ENCODE data around the gene ISG15. TPM values are rescaled to one million over a fixed set of nuclear protein-coding genes. Genes with fewer than 3 reads are reported as not detected.

The ISG15 gene
- polyA plus RNA-seq, 1 of the 3 experiments (the other 2 are of a cell fraction): 28.6 TPM

GRCh38 chr1:972726-973458, 40.4 kb upstream of the ISG15 start:
- Histone ChIP-seq H4K20me1 (ENCODE audit: insufficient read depth) (no peaks in the 10 kb centered on the region), H3K4me1 (ENCODE audit: control insufficient read depth in 1 of 2, insufficient read depth in 2 of 2, low read depth in 1 of 2, low read length in 1 of 2) (peaks cover 0 to 9% of the 10 kb centered on the region in 2 experiments; a peak in 1 of 4 replicates), H3K4me3 (ENCODE audit: low read depth in 2 of 2, low read length in 1 of 2) (no peak overlapping the region), H3F3A (replicated peaks; ENCODE audit: insufficient read depth) (peaks cover 3% of the 10 kb centered on the region), H3K9me2 (no peaks in the 10 kb centered on the region), H3K36me3 (replicated peaks in 1 of 2; ENCODE audit: control insufficient read depth in 1 of 2, insufficient read depth in 2 of 2, low read length in 1 of 2) (no peaks in the 10 kb centered on the region), H3K79me2 (ENCODE audit: insufficient read depth) (no peaks in the 10 kb centered on the region), H3K27me3 (ENCODE audit: insufficient read depth) (no peaks in the 10 kb centered on the region), H2AFZ (ENCODE audit: low read depth) (no peak overlapping the region), H3K4me2 (no peak overlapping the region), H3K9me3 (no peaks in the 10 kb centered on the region), H3K9ac (no peak overlapping the region), H3K27ac (ENCODE audit: low read depth in 2 of 2, low read length in 1 of 2) (no peak overlapping the region)
- POLR2A ChIA-PET: no interaction called here
- DNase-seq: no peak
- 85% methylated on average over 9 of the region's 28 CpGs for WGBS (ENCODE audit: low lambda C conversion rate)
- TF ChIP-seq EZH2phosphoT487 (IDR thresholded peaks at IDR 0.05; ENCODE audit: borderline replicate concordance, low read depth): no peak
- TF ChIP-seq TAF1 (IDR thresholded peaks at IDR 0.05; ENCODE audit: borderline replicate concordance, low read depth, low read length): no peak
- no peak for TF ChIP-seq JUND (IDR thresholded peaks at IDR 0.05)
- TF ChIP-seq CHD2 (IDR thresholded peaks at IDR 0.05; ENCODE audit: low read length, partially characterized antibody): no peak
- TF ChIP-seq SIN3A (IDR thresholded peaks at IDR 0.05; ENCODE audit: borderline replicate concordance, low read depth, low read length): no peak
- TF ChIP-seq, protein P1, sequence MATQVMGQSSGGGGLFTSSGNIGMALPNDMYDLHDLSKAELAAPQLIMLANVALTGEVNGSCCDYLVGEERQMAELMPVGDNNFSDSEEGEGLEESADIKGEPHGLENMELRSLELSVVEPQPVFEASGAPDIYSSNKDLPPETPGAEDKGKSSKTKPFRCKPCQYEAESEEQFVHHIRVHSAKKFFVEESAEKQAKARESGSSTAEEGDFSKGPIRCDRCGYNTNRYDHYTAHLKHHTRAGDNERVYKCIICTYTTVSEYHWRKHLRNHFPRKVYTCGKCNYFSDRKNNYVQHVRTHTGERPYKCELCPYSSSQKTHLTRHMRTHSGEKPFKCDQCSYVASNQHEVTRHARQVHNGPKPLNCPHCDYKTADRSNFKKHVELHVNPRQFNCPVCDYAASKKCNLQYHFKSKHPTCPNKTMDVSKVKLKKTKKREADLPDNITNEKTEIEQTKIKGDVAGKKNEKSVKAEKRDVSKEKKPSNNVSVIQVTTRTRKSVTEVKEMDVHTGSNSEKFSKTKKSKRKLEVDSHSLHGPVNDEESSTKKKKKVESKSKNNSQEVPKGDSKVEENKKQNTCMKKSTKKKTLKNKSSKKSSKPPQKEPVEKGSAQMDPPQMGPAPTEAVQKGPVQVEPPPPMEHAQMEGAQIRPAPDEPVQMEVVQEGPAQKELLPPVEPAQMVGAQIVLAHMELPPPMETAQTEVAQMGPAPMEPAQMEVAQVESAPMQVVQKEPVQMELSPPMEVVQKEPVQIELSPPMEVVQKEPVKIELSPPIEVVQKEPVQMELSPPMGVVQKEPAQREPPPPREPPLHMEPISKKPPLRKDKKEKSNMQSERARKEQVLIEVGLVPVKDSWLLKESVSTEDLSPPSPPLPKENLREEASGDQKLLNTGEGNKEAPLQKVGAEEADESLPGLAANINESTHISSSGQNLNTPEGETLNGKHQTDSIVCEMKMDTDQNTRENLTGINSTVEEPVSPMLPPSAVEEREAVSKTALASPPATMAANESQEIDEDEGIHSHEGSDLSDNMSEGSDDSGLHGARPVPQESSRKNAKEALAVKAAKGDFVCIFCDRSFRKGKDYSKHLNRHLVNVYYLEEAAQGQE (IDR thresholded peaks at IDR 0.05; ENCODE audit: low read depth, low read length): no peak
- no peak for TF ChIP-seq GATA2 (CRISPR knock-in tag; IDR thresholded peaks at IDR 0.05)
- TF ChIP-seq, protein P2, sequence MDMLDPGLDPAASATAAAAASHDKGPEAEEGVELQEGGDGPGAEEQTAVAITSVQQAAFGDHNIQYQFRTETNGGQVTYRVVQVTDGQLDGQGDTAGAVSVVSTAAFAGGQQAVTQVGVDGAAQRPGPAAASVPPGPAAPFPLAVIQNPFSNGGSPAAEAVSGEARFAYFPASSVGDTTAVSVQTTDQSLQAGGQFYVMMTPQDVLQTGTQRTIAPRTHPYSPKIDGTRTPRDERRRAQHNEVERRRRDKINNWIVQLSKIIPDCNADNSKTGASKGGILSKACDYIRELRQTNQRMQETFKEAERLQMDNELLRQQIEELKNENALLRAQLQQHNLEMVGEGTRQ (IDR thresholded peaks at IDR 0.05; ENCODE audit: borderline replicate concordance, low read depth, low read length): no peak
- TF ChIP-seq TCF12 (IDR thresholded peaks at IDR 0.05): no peak
- TF ChIP-seq SMC3 (IDR thresholded peaks at IDR 0.05; ENCODE audit: low read depth, low read length): no peak
- no peak for TF ChIP-seq FOXJ3 (CRISPR knock-in tag; IDR thresholded peaks at IDR 0.05)
- TF ChIP-seq MEF2A (IDR thresholded peaks at IDR 0.05; ENCODE audit: borderline replicate concordance, low read depth): no peak
- no peak for TF ChIP-seq NFIC (IDR thresholded peaks at IDR 0.05; ENCODE audit: borderline replicate concordance)
- TF ChIP-seq IRF3 (IDR thresholded peaks at IDR 0.05; ENCODE audit: low read depth, low read length): no peak
- TF ChIP-seq ELF1 (IDR thresholded peaks at IDR 0.05): no peak
- no peak for TF ChIP-seq PBX3 (IDR thresholded peaks at IDR 0.05)
- TF ChIP-seq, protein P3, sequence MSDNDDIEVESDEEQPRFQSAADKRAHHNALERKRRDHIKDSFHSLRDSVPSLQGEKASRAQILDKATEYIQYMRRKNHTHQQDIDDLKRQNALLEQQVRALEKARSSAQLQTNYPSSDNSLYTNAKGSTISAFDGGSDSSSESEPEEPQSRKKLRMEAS (IDR thresholded peaks at IDR 0.05; ENCODE audit: low read depth): no peak
- TF ChIP-seq FOSL2 (IDR thresholded peaks at IDR 0.05; ENCODE audit: borderline replicate concordance, low read depth): no peak
- TF ChIP-seq, protein P4, sequence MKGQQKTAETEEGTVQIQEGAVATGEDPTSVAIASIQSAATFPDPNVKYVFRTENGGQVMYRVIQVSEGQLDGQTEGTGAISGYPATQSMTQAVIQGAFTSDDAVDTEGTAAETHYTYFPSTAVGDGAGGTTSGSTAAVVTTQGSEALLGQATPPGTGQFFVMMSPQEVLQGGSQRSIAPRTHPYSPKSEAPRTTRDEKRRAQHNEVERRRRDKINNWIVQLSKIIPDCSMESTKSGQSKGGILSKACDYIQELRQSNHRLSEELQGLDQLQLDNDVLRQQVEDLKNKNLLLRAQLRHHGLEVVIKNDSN (IDR thresholded peaks at IDR 0.05; ENCODE audit: borderline replicate concordance, low read depth): no peak
- TF ChIP-seq FOXM1 (IDR thresholded peaks at IDR 0.05; ENCODE audit: low read depth): no peak
- CTCF ChIA-PET: interaction anchor here (0.7 to 1.7 kb wide), 4 partner anchors 12 to 68 kb away, joined by 3 to 7 read pairs (median 4); no protein-coding TSS in a partner anchor
